ENCODE data around the gene OR4K13.

Gene OR4K13

GRCh38 chr14:20035938-20036337 is at the start of gene OR4K13:
Gene OR4K13, minus strand, starts transcription at chr14:20036038. Its CDS starts 1,280 bp downstream, at chr14:20034758.
- TF ChIP-seq, protein P1, sequence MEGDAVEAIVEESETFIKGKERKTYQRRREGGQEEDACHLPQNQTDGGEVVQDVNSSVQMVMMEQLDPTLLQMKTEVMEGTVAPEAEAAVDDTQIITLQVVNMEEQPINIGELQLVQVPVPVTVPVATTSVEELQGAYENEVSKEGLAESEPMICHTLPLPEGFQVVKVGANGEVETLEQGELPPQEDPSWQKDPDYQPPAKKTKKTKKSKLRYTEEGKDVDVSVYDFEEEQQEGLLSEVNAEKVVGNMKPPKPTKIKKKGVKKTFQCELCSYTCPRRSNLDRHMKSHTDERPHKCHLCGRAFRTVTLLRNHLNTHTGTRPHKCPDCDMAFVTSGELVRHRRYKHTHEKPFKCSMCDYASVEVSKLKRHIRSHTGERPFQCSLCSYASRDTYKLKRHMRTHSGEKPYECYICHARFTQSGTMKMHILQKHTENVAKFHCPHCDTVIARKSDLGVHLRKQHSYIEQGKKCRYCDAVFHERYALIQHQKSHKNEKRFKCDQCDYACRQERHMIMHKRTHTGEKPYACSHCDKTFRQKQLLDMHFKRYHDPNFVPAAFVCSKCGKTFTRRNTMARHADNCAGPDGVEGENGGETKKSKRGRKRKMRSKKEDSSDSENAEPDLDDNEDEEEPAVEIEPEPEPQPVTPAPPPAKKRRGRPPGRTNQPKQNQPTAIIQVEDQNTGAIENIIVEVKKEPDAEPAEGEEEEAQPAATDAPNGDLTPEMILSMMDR (IDR thresholded peaks at IDR 0.05; ENCODE audit: low read length): no peak
- no peak for TF ChIP-seq EZH2 (optimal IDR thresholded peaks at IDR 0.05; ENCODE audit: low read depth, low read length)
- TF ChIP-seq EZH2phosphoT487 (IDR thresholded peaks at IDR 0.05; ENCODE audit: low read length): no peak
- Histone ChIP-seq H2AFZ (ENCODE audit: low read length) (no peak within 1 kb of the TSS), H3K9me3 (replicated peaks; ENCODE audit: insufficient read depth, low read length) (no peaks in the 10 kb centered on the region), H3K36me3 (replicated peaks; ENCODE audit: insufficient read depth, low read length) (no peaks in the 10 kb centered on the region), H3K79me2 (ENCODE audit: low read length) (no peaks in the 10 kb centered on the region), H3K4me2 (ENCODE audit: low read depth, low read length) (no peak within 1 kb of the TSS), H3K9me2 (replicated peaks; ENCODE audit: insufficient read depth, low read length) (no peaks in the 10 kb centered on the region), H3K4me3 (ENCODE audit: low read length) (no peak within 1 kb of the TSS), H3K4me1 (ENCODE audit: low read length) (no peaks in the 10 kb centered on the region), H3K27me3 (replicated peaks; ENCODE audit: insufficient read depth, low read length) (no peaks in the 10 kb centered on the region), H3K9ac (ENCODE audit: low read length) (no peak within 1 kb of the TSS), H3F3A (ENCODE audit: insufficient read depth, low read length) (no peaks in the 10 kb centered on the region), H3K27ac (ENCODE audit: low read length) (no peak within 1 kb of the TSS), H4K20me1 (ENCODE audit: insufficient read depth, low read length) (no peaks in the 10 kb centered on the region)
- no peak for DNase-seq

DNA sequence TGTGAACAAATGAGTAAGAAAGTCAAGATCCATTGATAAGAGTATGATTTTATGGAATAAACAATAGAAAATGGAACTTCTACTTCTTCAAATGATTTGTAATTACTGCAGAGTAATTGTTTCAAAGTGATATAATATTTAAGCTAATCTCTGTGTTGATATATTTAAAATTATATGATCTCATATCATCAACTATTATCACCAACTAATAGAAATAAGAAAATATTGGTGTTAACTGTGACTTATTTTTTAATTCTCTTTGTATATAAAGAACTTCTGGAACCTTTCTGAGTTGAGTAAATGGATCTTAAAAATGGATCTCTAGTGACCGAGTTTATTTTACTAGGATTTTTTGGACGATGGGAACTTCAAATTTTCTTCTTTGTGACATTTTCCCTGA is 23.9 kb upstream of the OR4K13 start, which contains the start of gene OR4L1:
TSS of gene OR4L1 (plus strand) at position 301 of the 400 bp plus-strand sequence. CDS start at position 301, 0 bp downstream.
- H3K4me3 ChIP-seq (ENCODE audit: low read length): no peak within 1 kb of the TSS
- no peak within 1 kb of the TSS for H3K4me2 ChIP-seq (ENCODE audit: low read depth, low read length)
- H3K9me3 ChIP-seq (replicated peaks; ENCODE audit: insufficient read depth, low read length): no peaks in the 10 kb centered on the region
- no peak within 1 kb of the TSS for H3K9ac ChIP-seq (ENCODE audit: low read length)
- no peaks in the 10 kb centered on the region for H3K27me3 ChIP-seq (replicated peaks; ENCODE audit: insufficient read depth, low read length)
- no peaks in the 10 kb centered on the region for H4K20me1 ChIP-seq (ENCODE audit: insufficient read depth, low read length)
- no peaks in the 10 kb centered on the region for H3K9me2 ChIP-seq (replicated peaks; ENCODE audit: insufficient read depth, low read length)
- no peaks in the 10 kb centered on the region for H3K36me3 ChIP-seq (replicated peaks; ENCODE audit: insufficient read depth, low read length)
- H3K79me2 ChIP-seq (ENCODE audit: low read length): no peaks in the 10 kb centered on the region
- no peak within 1 kb of the TSS for H2AFZ ChIP-seq (ENCODE audit: low read length)
- no peaks in the 10 kb centered on the region for H3K4me1 ChIP-seq (ENCODE audit: low read length)
- TF ChIP-seq, protein P1 (IDR thresholded peaks at IDR 0.05; ENCODE audit: low read length): no peak
- TF ChIP-seq EZH2 (optimal IDR thresholded peaks at IDR 0.05; ENCODE audit: low read depth, low read length) (no peak), EZH2phosphoT487 (IDR thresholded peaks at IDR 0.05; ENCODE audit: low read length) (no peak)
- DNase-seq: no peak
- no peaks in the 10 kb centered on the region for H3F3A ChIP-seq (ENCODE audit: insufficient read depth, low read length)
- no peak within 1 kb of the TSS for H3K27ac ChIP-seq (ENCODE audit: low read length)

- Histone ChIP-seq H3K9me3 (replicated peaks; ENCODE audit: insufficient read depth, low read length) (no peaks in the 10 kb centered on the region), H3K27me3 (replicated peaks; ENCODE audit: insufficient read depth, low read length) (no peaks in the 10 kb centered on the region), H3K4me2 (ENCODE audit: low read depth, low read length) (no peak overlapping the region), H3K9ac (ENCODE audit: low read length) (no peak overlapping the region), H3K79me2 (ENCODE audit: low read length) (no peaks in the 10 kb centered on the region), H2AFZ (ENCODE audit: low read length) (no peak overlapping the region), H3K27ac (ENCODE audit: low read length) (no peak overlapping the region), H3K9me2 (replicated peaks; ENCODE audit: insufficient read depth, low read length) (no peaks in the 10 kb centered on the region), H4K20me1 (ENCODE audit: insufficient read depth, low read length) (no peaks in the 10 kb centered on the region), H3F3A (ENCODE audit: insufficient read depth, low read length) (no peaks in the 10 kb centered on the region), H3K36me3 (replicated peaks; ENCODE audit: insufficient read depth, low read length) (no peaks in the 10 kb centered on the region), H3K4me1 (ENCODE audit: low read length) (no peaks in the 10 kb centered on the region), H3K4me3 (ENCODE audit: low read length) (no peak overlapping the region)
- no peak for TF ChIP-seq EZH2 (optimal IDR thresholded peaks at IDR 0.05; ENCODE audit: low read depth, low read length)
- TF ChIP-seq EZH2phosphoT487 (IDR thresholded peaks at IDR 0.05; ENCODE audit: low read length): no peak
- TF ChIP-seq, protein P1 (IDR thresholded peaks at IDR 0.05; ENCODE audit: low read length): no peak
- no peak for DNase-seq
Observed at GRCh38 chr14:20048202-20048601, 12.4 kb upstream of the OR4K13 start.

Measured in MM.1S (cell line).